Type B pancreatic cell (in vitro differentiated cells): Measurements from ENCODE around the gene HSPB7. TPM values are rescaled to one million over a fixed set of nuclear protein-coding genes. Genes with fewer than 3 reads are reported as not detected.
A peak's percentile ranks its signal among the peaks of the same experiment; 100 is the strongest.
"Not testable (repeated sequence)": the region's sequence is repeated elsewhere in the genome, so short reads cannot be mapped to it uniquely, and the experiment has no call there.

Source experiments
- DNase-seq: peaks from one replicate; pipeline ENCODE4 v3.0.0; 2021; ENCODE audit warnings: mixed read lengths; ENCODE audit not compliant: unreplicated experiment; ENCODE audit errors: extremely low spot score
- H3K27ac Mint-ChIP-seq: 2 replicates; pipeline ENCODE4 v1.8.0; 2021; ENCODE audit warnings: mild to moderate bottlenecking, mixed read lengths
- H3K27me3 Mint-ChIP-seq: 2 replicates; pipeline ENCODE4 v1.8.0; 2021; ENCODE audit warnings: mixed read lengths
- H3K36me3 Mint-ChIP-seq: 2 replicates; pipeline ENCODE4 v1.8.0; 2021; ENCODE audit warnings: mixed read lengths
- H3K4me1 Mint-ChIP-seq: one replicate; pipeline ENCODE4 v1.8.0; 2021; ENCODE audit warnings: mixed read lengths; ENCODE audit not compliant: unreplicated experiment
- H3K4me3 Mint-ChIP-seq: 2 replicates; pipeline ENCODE4 v1.8.0; 2021; ENCODE audit warnings: mild to moderate bottlenecking, mixed read lengths
- H3K9me3 Mint-ChIP-seq: 2 replicates; pipeline ENCODE4 v1.8.0; 2021; ENCODE audit warnings: mixed read lengths
- CTCF ChIP-seq: fragments of 200-600 bp; sonication (generic); conservative IDR thresholded peaks from 2 replicates; pipeline ENCODE4 v1.5.0; 2021; ENCODE audit warnings: antibody characterized with exemption, mild to moderate bottlenecking
- total RNA-seq: library from RNA; stranded (reverse); gene quantifications from 2 replicates; pipeline ENCODE4 v1.2.1, GENCODE V29; 2021; ENCODE audit warnings: low replicate concordance

The HSPB7 gene
- total RNA-seq, 1 donor from 2014 or later, result 0.48 TPM

- H3K4me1 Mint-ChIP-seq, result no peaks in the 10 kb centered on the region
- H3K9me3 Mint-ChIP-seq, result no peaks in the 10 kb centered on the region
- peaks cover 4% of the 10 kb centered on the region for H3K27me3 Mint-ChIP-seq
- H3K27ac Mint-ChIP-seq, result no peak within 1 kb of the TSS
- H3K4me3 Mint-ChIP-seq, result no peak within 1 kb of the TSS
- DNase-seq, result no peak
- no peak for TF ChIP-seq CTCF
- H3K36me3 Mint-ChIP-seq, result no peaks in the 10 kb centered on the region
Measured at GRCh38 chr1:16043521-16043920, 25.7 kb upstream of the HSPB7 start, which contains the start of gene CLCNKB. Gene CLCNKB, plus strand, starts transcription at chr1:16043782. Its CDS starts 711 bp downstream, at chr1:16044493.

GRCh38 chr1:16042654-16043053 lies 24.8 kb upstream of the HSPB7 start:
- not testable (repeated sequence) for H3K27ac Mint-ChIP-seq, H3K4me3 Mint-ChIP-seq, H3K36me3 Mint-ChIP-seq, DNase-seq, H3K27me3 Mint-ChIP-seq, H3K9me3 Mint-ChIP-seq, H3K4me1 Mint-ChIP-seq

- DNase-seq, result no peak
- Mint-ChIP-seq H3K27ac (no peak overlapping the region), H3K4me3 (no peak overlapping the region), H3K4me1 (peaks cover 3% of the 10 kb centered on the region), H3K36me3 (no peaks in the 10 kb centered on the region), H3K9me3 (no peaks in the 10 kb centered on the region), H3K27me3 (peaks cover 8% of the 10 kb centered on the region)
- TF ChIP-seq CTCF, result no peak
Measured at GRCh38 chr1:16042096-16042495, 24.3 kb upstream of the HSPB7 start.

GRCh38 chr1:16041200-16041599 lies 23.4 kb upstream of the HSPB7 start:
- no peak overlapping the region for H3K27ac Mint-ChIP-seq
- no peak for DNase-seq

GRCh38 chr1:16039871-16040270 lies 22.0 kb upstream of the HSPB7 start:
- H3K27me3 Mint-ChIP-seq, H3K9me3 Mint-ChIP-seq, H3K36me3 Mint-ChIP-seq, DNase-seq, H3K4me1 Mint-ChIP-seq, H3K4me3 Mint-ChIP-seq, H3K27ac Mint-ChIP-seq: not testable (repeated sequence)

More at GRCh38 chr1:16041200-16041599, 23.4 kb upstream of the HSPB7 start:
- Mint-ChIP-seq H3K4me3 (no peak overlapping the region), H3K27me3 (peaks cover 9% of the 10 kb centered on the region), H3K36me3 (no peaks in the 10 kb centered on the region), H3K9me3 (no peaks in the 10 kb centered on the region), H3K4me1 (peaks cover 4% of the 10 kb centered on the region)
- no peak for TF ChIP-seq CTCF

GRCh38 chr1:16038620-16038912 lies 20.7 kb upstream of the HSPB7 start:
- no peak for DNase-seq
- no peak overlapping the region for H3K27ac Mint-ChIP-seq
- no peaks in the 10 kb centered on the region for H3K9me3 Mint-ChIP-seq
- no peaks in the 10 kb centered on the region for H3K36me3 Mint-ChIP-seq
- peaks cover 4% of the 10 kb centered on the region for H3K4me1 Mint-ChIP-seq
- peaks cover 9% of the 10 kb centered on the region for H3K27me3 Mint-ChIP-seq
- no peak for TF ChIP-seq CTCF
- no peak overlapping the region for H3K4me3 Mint-ChIP-seq

GRCh38 chr1:16036461-16036860 lies 18.6 kb upstream of the HSPB7 start:
- DNase-seq, H3K27me3 Mint-ChIP-seq, H3K4me3 Mint-ChIP-seq, H3K36me3 Mint-ChIP-seq, H3K27ac Mint-ChIP-seq, H3K9me3 Mint-ChIP-seq, H3K4me1 Mint-ChIP-seq: not testable (repeated sequence)

- H3K27ac Mint-ChIP-seq, result peak overlapping the region; percentile 48
- H3K4me3 Mint-ChIP-seq, DNase-seq, H3K27me3 Mint-ChIP-seq, H3K9me3 Mint-ChIP-seq, H3K4me1 Mint-ChIP-seq, H3K36me3 Mint-ChIP-seq: not testable (repeated sequence)
Measured at GRCh38 chr1:16033103-16033632, 15.3 kb upstream of the HSPB7 start.
